ENCODE data around the gene GPHN. TPM values are rescaled to one million over a fixed set of nuclear protein-coding genes. Genes with fewer than 3 reads are reported as not detected.

The GPHN gene
- polyA plus RNA-seq, 1 of the 3 experiments (the other 2 are of a cell fraction) = 6.9 TPM

DNA sequence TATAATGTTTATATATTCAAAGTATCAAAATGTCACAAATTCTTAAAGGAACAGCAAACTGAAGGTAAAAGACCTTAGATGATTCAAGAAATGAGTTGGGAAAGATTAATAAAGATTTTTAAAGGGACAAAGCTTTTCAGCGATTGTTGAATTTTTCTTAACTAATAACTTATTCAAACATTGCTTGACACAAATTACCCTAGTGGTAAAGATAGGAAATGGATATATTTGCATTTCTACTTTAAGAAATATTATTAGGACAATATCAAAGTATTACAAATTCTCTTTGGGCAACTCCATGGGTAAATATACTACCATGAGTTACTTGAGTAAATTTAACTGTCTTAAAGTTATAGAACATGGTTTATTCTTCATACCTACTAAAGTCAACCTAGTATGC is 415.3 kb downstream of the GPHN start:
- no peaks in the 10 kb centered on the region for H3K27me3 ChIP-seq (ENCODE audit: insufficient read depth)
- ChIA-PET POLR2A (no interaction called here), CTCF (no interaction called here)
- peaks cover 5 to 9% of the 10 kb centered on the region in 2 experiments for H3K36me3 ChIP-seq (replicated peaks in 1 of 2; ENCODE audit: control insufficient read depth in 1 of 2, insufficient read depth in 2 of 2, low read length in 1 of 2)
- H3K4me1 ChIP-seq (ENCODE audit: control insufficient read depth in 1 of 2, insufficient read depth in 2 of 2, low read depth in 1 of 2, low read length in 1 of 2) = no peaks in the 10 kb centered on the region
- H3K79me2 ChIP-seq (ENCODE audit: insufficient read depth) = no peaks in the 10 kb centered on the region
- H3K4me2 ChIP-seq = no peak overlapping the region
- H3K9me2 ChIP-seq = no peaks in the 10 kb centered on the region
- no peak overlapping the region for H3K27ac ChIP-seq (ENCODE audit: low read depth in 2 of 2, low read length in 1 of 2)
- no peaks in the 10 kb centered on the region for H4K20me1 ChIP-seq (ENCODE audit: insufficient read depth)
- H3K4me3 ChIP-seq (ENCODE audit: low read depth in 2 of 2, low read length in 1 of 2) = no peak overlapping the region
- no peak for DNase-seq
- H3K9me3 ChIP-seq = no peaks in the 10 kb centered on the region
- no peak overlapping the region for H3K9ac ChIP-seq
- 92% methylated on average over 1 of the region's 1 CpG for WGBS (ENCODE audit: low lambda C conversion rate)
- no peaks in the 10 kb centered on the region for H3F3A ChIP-seq (replicated peaks; ENCODE audit: insufficient read depth)
- no peak overlapping the region for H2AFZ ChIP-seq (ENCODE audit: low read depth)
- TF ChIP-seq RFX5 (IDR thresholded peaks at IDR 0.05; ENCODE audit: low read length) (no peak), FOXJ3 (CRISPR knock-in tag; IDR thresholded peaks at IDR 0.05) (no peak)
- TF ChIP-seq, protein P1, sequence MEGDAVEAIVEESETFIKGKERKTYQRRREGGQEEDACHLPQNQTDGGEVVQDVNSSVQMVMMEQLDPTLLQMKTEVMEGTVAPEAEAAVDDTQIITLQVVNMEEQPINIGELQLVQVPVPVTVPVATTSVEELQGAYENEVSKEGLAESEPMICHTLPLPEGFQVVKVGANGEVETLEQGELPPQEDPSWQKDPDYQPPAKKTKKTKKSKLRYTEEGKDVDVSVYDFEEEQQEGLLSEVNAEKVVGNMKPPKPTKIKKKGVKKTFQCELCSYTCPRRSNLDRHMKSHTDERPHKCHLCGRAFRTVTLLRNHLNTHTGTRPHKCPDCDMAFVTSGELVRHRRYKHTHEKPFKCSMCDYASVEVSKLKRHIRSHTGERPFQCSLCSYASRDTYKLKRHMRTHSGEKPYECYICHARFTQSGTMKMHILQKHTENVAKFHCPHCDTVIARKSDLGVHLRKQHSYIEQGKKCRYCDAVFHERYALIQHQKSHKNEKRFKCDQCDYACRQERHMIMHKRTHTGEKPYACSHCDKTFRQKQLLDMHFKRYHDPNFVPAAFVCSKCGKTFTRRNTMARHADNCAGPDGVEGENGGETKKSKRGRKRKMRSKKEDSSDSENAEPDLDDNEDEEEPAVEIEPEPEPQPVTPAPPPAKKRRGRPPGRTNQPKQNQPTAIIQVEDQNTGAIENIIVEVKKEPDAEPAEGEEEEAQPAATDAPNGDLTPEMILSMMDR (IDR thresholded peaks at IDR 0.05) = no peak
- TF ChIP-seq, protein P2, sequence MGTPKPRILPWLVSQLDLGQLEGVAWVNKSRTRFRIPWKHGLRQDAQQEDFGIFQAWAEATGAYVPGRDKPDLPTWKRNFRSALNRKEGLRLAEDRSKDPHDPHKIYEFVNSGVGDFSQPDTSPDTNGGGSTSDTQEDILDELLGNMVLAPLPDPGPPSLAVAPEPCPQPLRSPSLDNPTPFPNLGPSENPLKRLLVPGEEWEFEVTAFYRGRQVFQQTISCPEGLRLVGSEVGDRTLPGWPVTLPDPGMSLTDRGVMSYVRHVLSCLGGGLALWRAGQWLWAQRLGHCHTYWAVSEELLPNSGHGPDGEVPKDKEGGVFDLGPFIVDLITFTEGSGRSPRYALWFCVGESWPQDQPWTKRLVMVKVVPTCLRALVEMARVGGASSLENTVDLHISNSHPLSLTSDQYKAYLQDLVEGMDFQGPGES (IDR thresholded peaks at IDR 0.05; ENCODE audit: low read depth, low read length) = no peak

DNA sequence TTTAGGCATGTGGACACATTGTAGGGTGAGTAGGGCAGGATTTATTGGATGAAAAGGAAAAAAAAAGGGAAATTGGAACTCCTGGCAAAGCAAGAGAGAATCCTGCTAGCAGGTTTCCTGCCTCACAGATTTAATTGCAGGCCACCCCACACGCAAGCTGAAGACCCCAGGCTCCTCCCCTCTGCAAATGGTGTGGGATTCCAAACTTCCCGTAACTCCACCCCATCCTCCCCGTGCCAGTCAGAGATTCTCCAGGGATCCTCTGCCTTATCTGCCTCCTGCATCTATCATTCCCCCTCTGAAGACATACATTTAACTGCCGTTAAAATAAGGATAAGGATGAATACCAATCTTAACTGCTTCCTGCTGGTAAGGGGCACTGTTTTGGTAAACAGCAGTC is 431.5 kb downstream of the GPHN start:
- H3K9ac ChIP-seq = no peak overlapping the region
- H3K9me2 ChIP-seq = no peaks in the 10 kb centered on the region
- H3F3A ChIP-seq (replicated peaks; ENCODE audit: insufficient read depth) = no peaks in the 10 kb centered on the region
- WGBS (ENCODE audit: low lambda C conversion rate) = 76% methylated on average over 4 of the region's 4 CpGs
- DNase-seq = no peak
- CTCF ChIA-PET = no interaction called here
- H3K9me3 ChIP-seq = peaks cover 16% of the 10 kb centered on the region; the same call in 1 of the 2 replicates
- H3K27ac ChIP-seq (ENCODE audit: low read depth in 2 of 2, low read length in 1 of 2) = no peak overlapping the region
- H2AFZ ChIP-seq (ENCODE audit: low read depth) = no peak overlapping the region
- TF ChIP-seq RAD21 (IDR thresholded peaks at IDR 0.05; ENCODE audit: low read length) = no peak
- TF ChIP-seq YY1 (IDR thresholded peaks at IDR 0.05; ENCODE audit: low read depth) = no peak
- TF ChIP-seq EZH2phosphoT487 (IDR thresholded peaks at IDR 0.05; ENCODE audit: borderline replicate concordance, low read depth) = no peak
- TF ChIP-seq, protein P3, sequence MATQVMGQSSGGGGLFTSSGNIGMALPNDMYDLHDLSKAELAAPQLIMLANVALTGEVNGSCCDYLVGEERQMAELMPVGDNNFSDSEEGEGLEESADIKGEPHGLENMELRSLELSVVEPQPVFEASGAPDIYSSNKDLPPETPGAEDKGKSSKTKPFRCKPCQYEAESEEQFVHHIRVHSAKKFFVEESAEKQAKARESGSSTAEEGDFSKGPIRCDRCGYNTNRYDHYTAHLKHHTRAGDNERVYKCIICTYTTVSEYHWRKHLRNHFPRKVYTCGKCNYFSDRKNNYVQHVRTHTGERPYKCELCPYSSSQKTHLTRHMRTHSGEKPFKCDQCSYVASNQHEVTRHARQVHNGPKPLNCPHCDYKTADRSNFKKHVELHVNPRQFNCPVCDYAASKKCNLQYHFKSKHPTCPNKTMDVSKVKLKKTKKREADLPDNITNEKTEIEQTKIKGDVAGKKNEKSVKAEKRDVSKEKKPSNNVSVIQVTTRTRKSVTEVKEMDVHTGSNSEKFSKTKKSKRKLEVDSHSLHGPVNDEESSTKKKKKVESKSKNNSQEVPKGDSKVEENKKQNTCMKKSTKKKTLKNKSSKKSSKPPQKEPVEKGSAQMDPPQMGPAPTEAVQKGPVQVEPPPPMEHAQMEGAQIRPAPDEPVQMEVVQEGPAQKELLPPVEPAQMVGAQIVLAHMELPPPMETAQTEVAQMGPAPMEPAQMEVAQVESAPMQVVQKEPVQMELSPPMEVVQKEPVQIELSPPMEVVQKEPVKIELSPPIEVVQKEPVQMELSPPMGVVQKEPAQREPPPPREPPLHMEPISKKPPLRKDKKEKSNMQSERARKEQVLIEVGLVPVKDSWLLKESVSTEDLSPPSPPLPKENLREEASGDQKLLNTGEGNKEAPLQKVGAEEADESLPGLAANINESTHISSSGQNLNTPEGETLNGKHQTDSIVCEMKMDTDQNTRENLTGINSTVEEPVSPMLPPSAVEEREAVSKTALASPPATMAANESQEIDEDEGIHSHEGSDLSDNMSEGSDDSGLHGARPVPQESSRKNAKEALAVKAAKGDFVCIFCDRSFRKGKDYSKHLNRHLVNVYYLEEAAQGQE (IDR thresholded peaks at IDR 0.05; ENCODE audit: low read depth, low read length) = no peak
- TF ChIP-seq, protein P4, sequence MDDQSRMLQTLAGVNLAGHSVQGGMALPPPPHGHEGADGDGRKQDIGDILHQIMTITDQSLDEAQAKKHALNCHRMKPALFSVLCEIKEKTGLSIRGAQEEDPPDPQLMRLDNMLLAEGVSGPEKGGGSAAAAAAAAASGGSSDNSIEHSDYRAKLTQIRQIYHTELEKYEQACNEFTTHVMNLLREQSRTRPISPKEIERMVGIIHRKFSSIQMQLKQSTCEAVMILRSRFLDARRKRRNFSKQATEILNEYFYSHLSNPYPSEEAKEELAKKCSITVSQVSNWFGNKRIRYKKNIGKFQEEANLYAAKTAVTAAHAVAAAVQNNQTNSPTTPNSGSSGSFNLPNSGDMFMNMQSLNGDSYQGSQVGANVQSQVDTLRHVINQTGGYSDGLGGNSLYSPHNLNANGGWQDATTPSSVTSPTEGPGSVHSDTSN (IDR thresholded peaks at IDR 0.05) = no peak
- TF ChIP-seq, protein P5, sequence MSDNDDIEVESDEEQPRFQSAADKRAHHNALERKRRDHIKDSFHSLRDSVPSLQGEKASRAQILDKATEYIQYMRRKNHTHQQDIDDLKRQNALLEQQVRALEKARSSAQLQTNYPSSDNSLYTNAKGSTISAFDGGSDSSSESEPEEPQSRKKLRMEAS (IDR thresholded peaks at IDR 0.05; ENCODE audit: low read depth) = no peak
- TF ChIP-seq TCF12 (IDR thresholded peaks at IDR 0.05) = no peak
- TF ChIP-seq, protein P6, sequence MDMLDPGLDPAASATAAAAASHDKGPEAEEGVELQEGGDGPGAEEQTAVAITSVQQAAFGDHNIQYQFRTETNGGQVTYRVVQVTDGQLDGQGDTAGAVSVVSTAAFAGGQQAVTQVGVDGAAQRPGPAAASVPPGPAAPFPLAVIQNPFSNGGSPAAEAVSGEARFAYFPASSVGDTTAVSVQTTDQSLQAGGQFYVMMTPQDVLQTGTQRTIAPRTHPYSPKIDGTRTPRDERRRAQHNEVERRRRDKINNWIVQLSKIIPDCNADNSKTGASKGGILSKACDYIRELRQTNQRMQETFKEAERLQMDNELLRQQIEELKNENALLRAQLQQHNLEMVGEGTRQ (IDR thresholded peaks at IDR 0.05; ENCODE audit: borderline replicate concordance, low read depth, low read length) = no peak
- no peak for TF ChIP-seq SIN3A (IDR thresholded peaks at IDR 0.05; ENCODE audit: borderline replicate concordance, low read depth, low read length)
- TF ChIP-seq, protein P2 (IDR thresholded peaks at IDR 0.05; ENCODE audit: low read depth, low read length) = no peak
- TF ChIP-seq TEAD4 (IDR thresholded peaks at IDR 0.05; ENCODE audit: borderline replicate concordance, insufficient read depth) = no peak
- TF ChIP-seq GATA2 (CRISPR knock-in tag; IDR thresholded peaks at IDR 0.05) = no peak
- no peaks in the 10 kb centered on the region for H3K79me2 ChIP-seq (ENCODE audit: insufficient read depth)
- H3K4me2 ChIP-seq = no peak overlapping the region
- POLR2A ChIA-PET = no interaction called here
- H3K4me3 ChIP-seq (ENCODE audit: low read depth in 2 of 2, low read length in 1 of 2) = no peak overlapping the region
- H3K27me3 ChIP-seq (ENCODE audit: insufficient read depth) = no peaks in the 10 kb centered on the region
- no peaks in the 10 kb centered on the region for H4K20me1 ChIP-seq (ENCODE audit: insufficient read depth)
- H3K36me3 ChIP-seq (replicated peaks in 1 of 2; ENCODE audit: control insufficient read depth in 1 of 2, insufficient read depth in 2 of 2, low read length in 1 of 2) = peaks cover 0 to 5% of the 10 kb centered on the region in 2 experiments
- H3K4me1 ChIP-seq (ENCODE audit: control insufficient read depth in 1 of 2, insufficient read depth in 2 of 2, low read depth in 1 of 2, low read length in 1 of 2) = no peaks in the 10 kb centered on the region

Data from SK-N-SH (cell line).